GDM1 (cell line): ENCODE measurements around the gene ZNF728.
"Not testable (repeated sequence)": the region's sequence is repeated elsewhere in the genome, so short reads cannot be mapped to it uniquely, and the experiment has no call there.

Source experiments
- DNase-seq: peaks from one replicate; lab custom pipeline; 2025; lab: John Stamatoyannopoulos, UW

ZNF728 gene

DNA sequence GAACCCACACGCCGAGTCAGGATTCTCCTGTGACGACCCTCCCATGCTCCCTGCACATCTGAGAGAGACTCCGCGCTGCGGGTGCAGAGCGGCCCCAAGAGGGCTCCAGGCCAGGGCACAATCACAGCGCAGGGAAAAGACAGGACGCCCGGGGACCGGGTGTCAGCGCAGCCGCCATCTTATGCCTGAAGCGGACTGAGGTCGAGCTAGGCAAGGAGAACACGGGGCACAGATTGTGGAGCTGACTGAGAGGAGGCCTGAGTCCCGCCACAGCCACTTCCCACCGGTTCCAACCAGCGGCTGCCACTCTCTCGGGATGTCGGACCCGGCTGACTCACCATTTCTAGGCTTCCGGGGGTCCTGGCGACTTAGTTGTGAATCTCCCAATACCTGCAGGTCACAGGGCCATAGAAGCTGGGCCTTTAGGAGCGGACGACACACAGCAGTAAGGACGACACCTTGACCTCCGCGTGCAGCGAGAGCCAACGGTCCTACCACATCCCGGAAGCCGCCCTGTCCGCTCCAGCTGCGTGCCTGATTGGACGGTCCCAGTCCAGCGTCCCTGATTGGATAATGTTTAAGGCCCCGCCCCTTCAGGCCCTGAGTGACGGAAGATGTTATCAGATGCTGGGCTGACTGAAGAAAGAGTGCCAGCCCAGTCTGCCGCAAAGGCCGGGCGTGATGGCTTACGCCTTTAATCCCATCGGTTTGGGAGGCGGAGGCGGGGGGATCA lies at the start of gene ZNF728:
Gene ZNF728 (minus strand): TSS at position 487 of the 733 bp plus-strand sequence. CDS start 146 bp downstream, at position 341.
- no peak for DNase-seq

DNA sequence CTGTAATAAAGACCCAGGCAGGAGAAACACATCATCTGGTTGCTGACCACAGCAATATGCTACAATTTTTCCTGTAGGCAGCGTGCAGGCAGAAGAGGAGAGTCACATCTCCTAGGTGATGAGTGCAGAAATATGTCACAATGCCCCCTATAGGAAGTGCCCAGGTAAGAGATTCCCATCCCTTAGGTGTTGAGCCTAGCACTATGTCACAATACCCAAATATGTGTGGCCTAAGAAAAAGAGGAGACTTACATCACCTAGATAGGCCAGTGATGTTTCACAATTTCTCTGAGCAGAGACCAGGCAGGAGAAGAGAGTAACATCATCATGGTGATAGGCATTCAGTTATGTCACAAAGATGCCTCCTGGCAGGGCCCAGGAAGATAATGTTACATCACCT lies 49.4 kb upstream of the ZNF728 start:
- no peak for DNase-seq

GRCh38 chr19:23049256-23049655 lies 46.3 kb upstream of the ZNF728 start:
- DNase-seq: no peak

DNA sequence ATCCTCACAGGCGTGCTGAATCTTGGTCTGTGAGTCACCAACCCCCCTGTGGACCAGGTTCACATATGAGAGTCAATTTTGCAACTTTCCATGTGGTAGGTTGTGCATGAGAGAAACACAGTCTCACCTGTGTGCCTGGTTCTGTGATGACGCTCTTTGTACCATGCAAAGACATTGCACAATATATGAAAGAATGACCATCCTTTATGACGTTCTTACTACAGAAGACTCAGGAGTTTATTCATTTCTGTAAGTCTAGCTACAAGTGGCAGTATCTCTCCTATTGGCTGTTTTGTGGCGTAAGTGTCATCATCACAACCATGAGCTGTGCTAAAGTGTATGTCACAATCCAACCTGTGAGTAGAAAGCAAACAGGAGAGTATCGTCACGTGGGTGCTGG lies 43.8 kb upstream of the ZNF728 start:
- DNase-seq: no peak

- DNase-seq: no peak
Observed at GRCh38 chr19:23033721-23034120, 30.7 kb upstream of the ZNF728 start.

GRCh38 chr19:23015660-23016059 lies 12.7 kb upstream of the ZNF728 start:
- no peak for DNase-seq

GRCh38 chr19:22994957-22995356 lies 8.0 kb downstream of the ZNF728 start:
- not testable (repeated sequence) for DNase-seq

DNA sequence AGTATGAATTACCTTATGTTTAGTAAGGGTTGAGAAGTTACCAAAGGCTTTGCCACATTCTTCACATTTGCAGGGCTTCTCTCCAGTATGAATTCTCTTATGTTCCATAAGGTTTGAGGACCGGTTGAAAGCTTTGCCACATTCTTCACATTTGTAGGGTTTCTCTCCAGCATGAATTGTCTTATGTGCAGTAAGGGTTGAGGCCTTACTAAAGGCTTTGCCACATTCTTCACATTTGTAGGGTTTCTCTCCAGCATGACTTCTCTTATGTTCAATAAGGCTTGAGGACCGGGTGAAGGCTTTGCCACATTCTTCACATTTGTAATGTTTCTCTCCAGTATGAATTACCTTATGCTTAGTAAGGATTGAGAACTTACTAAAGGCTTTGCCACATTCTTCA lies 26.7 kb downstream of the ZNF728 start:
- DNase-seq: no peak

GRCh38 chr19:22975546-22976136 lies 27.3 kb downstream of the ZNF728 start:
- not testable (repeated sequence) for DNase-seq

DNA sequence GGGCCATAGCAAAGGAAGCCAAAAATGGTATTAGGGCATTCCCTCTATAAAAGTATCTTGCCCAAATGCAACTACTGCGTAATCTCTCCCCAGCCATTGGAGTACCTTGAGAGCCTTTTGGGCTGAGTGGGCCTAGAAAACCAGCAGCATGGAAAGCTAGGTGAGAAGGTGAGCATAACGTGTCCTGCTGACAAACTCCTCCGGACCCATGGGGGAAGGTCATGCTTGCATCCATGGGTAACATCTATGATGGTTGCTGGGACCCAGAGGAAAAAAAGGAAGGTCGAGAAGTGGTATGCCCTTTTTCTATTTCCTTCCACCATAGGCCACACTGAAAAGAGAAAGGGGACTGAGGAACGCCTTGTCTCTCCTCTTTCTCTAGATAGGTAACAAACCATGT lies 57.4 kb downstream of the ZNF728 start:
- DNase-seq: no peak

GRCh38 chr19:22935151-22935550 lies 67.8 kb downstream of the ZNF728 start:
- no peak for DNase-seq

GRCh38 chr19:22927576-22927975 lies 75.4 kb downstream of the ZNF728 start:
- DNase-seq: not testable (repeated sequence)

DNA sequence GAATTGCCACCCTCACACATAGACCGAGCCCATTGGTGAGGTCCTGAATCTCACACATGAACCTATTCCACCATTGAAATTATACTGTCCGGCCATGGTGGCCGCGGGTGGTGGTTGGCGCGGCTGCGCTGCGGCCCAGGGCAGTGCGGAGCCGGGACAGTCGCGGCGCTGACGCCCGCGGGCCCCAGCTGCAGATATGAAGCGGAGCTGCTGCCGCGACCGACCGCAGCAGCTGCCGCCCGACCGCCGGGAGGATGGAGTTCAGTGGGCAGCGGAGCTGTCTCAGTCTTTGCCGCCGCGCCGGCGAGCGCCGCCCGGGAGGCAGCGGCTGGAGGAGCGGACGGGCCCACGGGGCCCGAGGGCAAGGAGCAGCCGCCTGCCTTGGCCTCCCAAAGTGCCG lies 77.8 kb downstream of the ZNF728 start:
- not testable (repeated sequence) for DNase-seq
